PC-9 (cell line): ENCODE data around the gene KIDINS220.

Experiments
- CTCF ChIP-seq: fragments of 200-600 bp; sonication (generic); conservative IDR thresholded peaks from 2 replicates; pipeline ENCODE4 v1.6.1; 2017; ENCODE audit warnings: mixed run types, antibody characterized with exemption, mild to moderate bottlenecking, moderate library complexity
- EZH2 ChIP-seq: fragments of 200-600 bp; sonication (generic); IDR thresholded peaks from 2 replicates; pipeline ENCODE4 v1.8.0; 2017; ENCODE audit warnings: antibody characterized with exemption, low read depth

GRCh38 chr2:8805278-8806210, 31.9 kb downstream of the KIDINS220 start:
- no peak for TF ChIP-seq CTCF
- TF ChIP-seq EZH2: no peak
